ENCODE data around the gene EPB41L1. TPM values are rescaled to one million over a fixed set of nuclear protein-coding genes. Genes with fewer than 3 reads are reported as not detected.

The EPB41L1 gene
- total and polyA plus RNA-seq, 2 donors from 2014 or later, result 53.2 to 230 TPM

- Histone ChIP-seq H3K4me3 (ENCODE audit: low read length in 3 of 3) (no peak overlapping the region), H3K36me3 (ENCODE audit: control insufficient read depth in 2 of 3, insufficient read depth in 3 of 3, low read length in 3 of 3) (peaks cover 0 to 75% (median 32%) of the 10 kb centered on the region in 3 donors), H3K27me3 (ENCODE audit: control insufficient read depth, insufficient read depth, low read length) (no peaks in the 10 kb centered on the region), H3K27ac (ENCODE audit: low read depth in 2 of 2, low read length in 2 of 2) (no peak overlapping the region), H3K9me3 (ENCODE audit: control insufficient read depth in 2 of 3, insufficient read depth in 1 of 3, low read length in 3 of 3) (no peaks in the 10 kb centered on the region), H3K4me1 (ENCODE audit: control insufficient read depth in 2 of 3, insufficient read depth in 2 of 3, low read depth in 1 of 3, low read length in 3 of 3) (peaks cover 0 to 9% (median 2%) of the 10 kb centered on the region in 3 donors), H3K9ac (ENCODE audit: low read length in 3 of 3) (no peak overlapping the region)
- DNase-seq, result peak in 1 of 5 donors; percentile 61
- TF ChIP-seq, protein P1, sequence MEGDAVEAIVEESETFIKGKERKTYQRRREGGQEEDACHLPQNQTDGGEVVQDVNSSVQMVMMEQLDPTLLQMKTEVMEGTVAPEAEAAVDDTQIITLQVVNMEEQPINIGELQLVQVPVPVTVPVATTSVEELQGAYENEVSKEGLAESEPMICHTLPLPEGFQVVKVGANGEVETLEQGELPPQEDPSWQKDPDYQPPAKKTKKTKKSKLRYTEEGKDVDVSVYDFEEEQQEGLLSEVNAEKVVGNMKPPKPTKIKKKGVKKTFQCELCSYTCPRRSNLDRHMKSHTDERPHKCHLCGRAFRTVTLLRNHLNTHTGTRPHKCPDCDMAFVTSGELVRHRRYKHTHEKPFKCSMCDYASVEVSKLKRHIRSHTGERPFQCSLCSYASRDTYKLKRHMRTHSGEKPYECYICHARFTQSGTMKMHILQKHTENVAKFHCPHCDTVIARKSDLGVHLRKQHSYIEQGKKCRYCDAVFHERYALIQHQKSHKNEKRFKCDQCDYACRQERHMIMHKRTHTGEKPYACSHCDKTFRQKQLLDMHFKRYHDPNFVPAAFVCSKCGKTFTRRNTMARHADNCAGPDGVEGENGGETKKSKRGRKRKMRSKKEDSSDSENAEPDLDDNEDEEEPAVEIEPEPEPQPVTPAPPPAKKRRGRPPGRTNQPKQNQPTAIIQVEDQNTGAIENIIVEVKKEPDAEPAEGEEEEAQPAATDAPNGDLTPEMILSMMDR (IDR thresholded peaks at IDR 0.05; ENCODE audit: borderline replicate concordance, extremely low read depth, insufficient read depth), result no peak
- FAIRE-seq, result no peak
- intact Hi-C loops (cut with DNase I), result no loop called here
Observed at GRCh38 chr20:36184816-36185776, 30.6 kb downstream of the EPB41L1 start.

GRCh38 chr20:36193977-36194712, 39.6 kb downstream of the EPB41L1 start:
- intact Hi-C loops (cut with DNase I), result no loop called here
- no peak overlapping the region for H3K4me3 ChIP-seq (ENCODE audit: low read length in 3 of 3)
- H3K36me3 ChIP-seq (ENCODE audit: control insufficient read depth in 2 of 3, insufficient read depth in 3 of 3, low read length in 3 of 3), result peaks cover 5 to 82% (median 54%) of the 10 kb centered on the region in 3 donors
- peak in 1 of 5 donors; percentile 52 for DNase-seq
- H3K4me1 ChIP-seq (ENCODE audit: control insufficient read depth in 2 of 3, insufficient read depth in 2 of 3, low read depth in 1 of 3, low read length in 3 of 3), result no peaks in the 10 kb centered on the region
- H3K9ac ChIP-seq (ENCODE audit: low read length in 3 of 3), result no peak overlapping the region
- no peak overlapping the region for H3K27ac ChIP-seq (ENCODE audit: low read depth in 2 of 2, low read length in 2 of 2)
- TF ChIP-seq, protein P1 (IDR thresholded peaks at IDR 0.05; ENCODE audit: borderline replicate concordance, extremely low read depth, insufficient read depth), result no peak
- H3K9me3 ChIP-seq (ENCODE audit: control insufficient read depth in 2 of 3, insufficient read depth in 1 of 3, low read length in 3 of 3), result no peaks in the 10 kb centered on the region
- no peaks in the 10 kb centered on the region for H3K27me3 ChIP-seq (ENCODE audit: control insufficient read depth, insufficient read depth, low read length)
- no peak for FAIRE-seq

- H3K4me3 ChIP-seq (ENCODE audit: low read length in 3 of 3), result no peak overlapping the region
- H3K36me3 ChIP-seq (ENCODE audit: control insufficient read depth in 2 of 3, insufficient read depth in 3 of 3, low read length in 3 of 3), result peaks cover 3 to 66% (median 44%) of the 10 kb centered on the region in 3 donors
- H3K27ac ChIP-seq (ENCODE audit: low read depth in 2 of 2, low read length in 2 of 2), result no peak overlapping the region
- H3K9me3 ChIP-seq (ENCODE audit: control insufficient read depth in 2 of 3, insufficient read depth in 1 of 3, low read length in 3 of 3), result no peaks in the 10 kb centered on the region
- TF ChIP-seq, protein P1 (IDR thresholded peaks at IDR 0.05; ENCODE audit: borderline replicate concordance, extremely low read depth, insufficient read depth), result no peak
- no peak overlapping the region for H3K9ac ChIP-seq (ENCODE audit: low read length in 3 of 3)
- H3K4me1 ChIP-seq (ENCODE audit: control insufficient read depth in 2 of 3, insufficient read depth in 2 of 3, low read depth in 1 of 3, low read length in 3 of 3), result no peaks in the 10 kb centered on the region
- H3K27me3 ChIP-seq (ENCODE audit: control insufficient read depth, insufficient read depth, low read length), result no peaks in the 10 kb centered on the region
- intact Hi-C loops (cut with DNase I), result no loop called here
- DNase-seq (no peak), FAIRE-seq (no peak)
Observed at GRCh38 chr20:36196676-36197075, 42.1 kb downstream of the EPB41L1 start.

Measured in kidney (tissue), 14 donors.